ENCODE data around the gene MAP3K6.

The MAP3K6 gene

DNA sequence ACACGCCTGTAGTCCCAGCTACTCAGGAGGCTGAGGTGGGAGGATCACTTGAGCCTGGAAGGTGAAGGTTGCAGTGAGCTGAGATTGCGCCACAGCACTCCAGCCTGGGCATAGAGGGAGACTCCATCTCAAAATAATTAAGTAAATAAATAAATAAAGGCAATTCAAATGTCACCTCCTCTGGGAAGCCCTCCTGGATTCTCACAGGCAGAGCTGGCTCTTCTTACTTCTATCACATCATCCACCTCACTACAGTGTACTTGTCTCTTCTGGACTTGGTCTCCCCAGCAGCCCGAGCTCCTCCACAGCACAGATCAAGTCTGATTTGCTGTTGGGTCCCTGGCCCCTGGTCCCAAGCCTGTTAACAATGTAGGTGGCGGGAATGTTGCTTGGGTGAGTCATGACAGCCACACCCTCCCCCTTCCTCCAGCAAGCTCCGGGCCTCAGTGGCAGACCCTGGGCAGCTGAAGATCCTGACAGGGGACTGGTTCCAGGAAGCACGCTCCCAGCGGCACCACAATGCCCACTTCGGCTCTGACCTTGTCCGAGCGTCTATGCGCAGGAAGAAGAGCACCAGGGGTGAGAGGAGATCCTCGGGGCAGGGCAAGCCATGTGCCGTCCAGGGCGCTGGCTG, 19.7 kb downstream of the MAP3K6 start:
- DNase-seq, result no peak
- H3K4me3 ChIP-seq (ENCODE audit: low read depth, low read length), result no peak overlapping the region
- H3K9me3 ChIP-seq (ENCODE audit: severe bottlenecking), result no peaks in the 10 kb centered on the region
- TF ChIP-seq, protein P1, sequence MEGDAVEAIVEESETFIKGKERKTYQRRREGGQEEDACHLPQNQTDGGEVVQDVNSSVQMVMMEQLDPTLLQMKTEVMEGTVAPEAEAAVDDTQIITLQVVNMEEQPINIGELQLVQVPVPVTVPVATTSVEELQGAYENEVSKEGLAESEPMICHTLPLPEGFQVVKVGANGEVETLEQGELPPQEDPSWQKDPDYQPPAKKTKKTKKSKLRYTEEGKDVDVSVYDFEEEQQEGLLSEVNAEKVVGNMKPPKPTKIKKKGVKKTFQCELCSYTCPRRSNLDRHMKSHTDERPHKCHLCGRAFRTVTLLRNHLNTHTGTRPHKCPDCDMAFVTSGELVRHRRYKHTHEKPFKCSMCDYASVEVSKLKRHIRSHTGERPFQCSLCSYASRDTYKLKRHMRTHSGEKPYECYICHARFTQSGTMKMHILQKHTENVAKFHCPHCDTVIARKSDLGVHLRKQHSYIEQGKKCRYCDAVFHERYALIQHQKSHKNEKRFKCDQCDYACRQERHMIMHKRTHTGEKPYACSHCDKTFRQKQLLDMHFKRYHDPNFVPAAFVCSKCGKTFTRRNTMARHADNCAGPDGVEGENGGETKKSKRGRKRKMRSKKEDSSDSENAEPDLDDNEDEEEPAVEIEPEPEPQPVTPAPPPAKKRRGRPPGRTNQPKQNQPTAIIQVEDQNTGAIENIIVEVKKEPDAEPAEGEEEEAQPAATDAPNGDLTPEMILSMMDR (IDR thresholded peaks at IDR 0.05; ENCODE audit: low read depth, low read length), result no peak
- no peak overlapping the region for H3K27ac ChIP-seq
- no peaks in the 10 kb centered on the region for H3K27me3 ChIP-seq (ENCODE audit: insufficient read depth, low read depth, severe bottlenecking)
- peaks cover 7% of the 10 kb centered on the region for H3K36me3 ChIP-seq

DNA sequence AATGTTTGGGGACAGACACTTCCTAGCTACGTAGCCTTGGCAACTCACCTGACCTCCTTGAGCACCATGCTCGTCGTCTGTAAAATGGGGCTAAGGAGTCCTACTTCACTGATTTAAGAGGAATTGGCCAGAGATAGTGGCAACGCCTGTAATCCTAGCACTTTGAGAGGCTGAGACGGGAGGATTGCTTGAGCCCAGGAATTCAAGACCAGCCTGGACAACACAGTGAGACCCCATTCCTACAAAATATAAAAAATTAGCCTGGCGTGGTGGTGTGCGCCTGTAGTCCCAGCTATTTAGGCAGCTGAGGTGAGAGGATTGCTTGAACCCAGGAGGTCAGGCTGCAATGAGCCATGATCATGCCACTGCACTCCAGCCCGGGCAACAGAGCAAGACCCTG, 20.4 kb downstream of the MAP3K6 start:
- DNase-seq, result no peak
- TF ChIP-seq, protein P1 (IDR thresholded peaks at IDR 0.05; ENCODE audit: low read depth, low read length), result no peak
- H3K9me3 ChIP-seq (ENCODE audit: severe bottlenecking), result no peaks in the 10 kb centered on the region
- H3K36me3 ChIP-seq, result peaks cover 5% of the 10 kb centered on the region
- H3K4me3 ChIP-seq (ENCODE audit: low read depth, low read length), result no peak overlapping the region
- no peak overlapping the region for H3K27ac ChIP-seq
- no peaks in the 10 kb centered on the region for H3K27me3 ChIP-seq (ENCODE audit: insufficient read depth, low read depth, severe bottlenecking)

DNA sequence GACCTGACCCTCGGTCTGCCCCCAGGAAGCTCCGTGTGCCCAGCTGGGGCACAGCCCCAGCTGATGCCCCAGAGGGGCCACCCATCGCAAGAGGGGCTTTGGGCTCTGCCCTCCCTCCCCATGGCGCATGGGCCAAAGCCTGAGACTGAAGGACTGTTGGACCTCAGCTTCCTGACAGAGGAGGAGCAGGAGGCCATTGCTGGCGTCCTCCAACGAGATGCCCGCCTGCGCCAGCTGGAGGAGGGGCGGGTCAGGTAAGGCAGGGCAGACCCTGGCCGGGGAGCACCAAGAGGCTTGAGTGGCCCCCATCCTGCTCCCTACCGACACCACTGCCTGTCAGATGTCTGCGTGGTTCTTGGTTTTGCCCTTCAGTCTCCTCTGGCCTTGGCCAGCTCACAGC, 21.5 kb downstream of the MAP3K6 start:
- DNase-seq, result no peak
- Histone ChIP-seq H3K36me3 (peaks cover 4% of the 10 kb centered on the region), H3K27ac (no peak overlapping the region), H3K9me3 (ENCODE audit: severe bottlenecking) (no peaks in the 10 kb centered on the region), H3K27me3 (ENCODE audit: insufficient read depth, low read depth, severe bottlenecking) (no peaks in the 10 kb centered on the region), H3K4me3 (ENCODE audit: low read depth, low read length) (no peak overlapping the region)
- TF ChIP-seq, protein P1 (IDR thresholded peaks at IDR 0.05; ENCODE audit: low read depth, low read length), result no peak

DNA sequence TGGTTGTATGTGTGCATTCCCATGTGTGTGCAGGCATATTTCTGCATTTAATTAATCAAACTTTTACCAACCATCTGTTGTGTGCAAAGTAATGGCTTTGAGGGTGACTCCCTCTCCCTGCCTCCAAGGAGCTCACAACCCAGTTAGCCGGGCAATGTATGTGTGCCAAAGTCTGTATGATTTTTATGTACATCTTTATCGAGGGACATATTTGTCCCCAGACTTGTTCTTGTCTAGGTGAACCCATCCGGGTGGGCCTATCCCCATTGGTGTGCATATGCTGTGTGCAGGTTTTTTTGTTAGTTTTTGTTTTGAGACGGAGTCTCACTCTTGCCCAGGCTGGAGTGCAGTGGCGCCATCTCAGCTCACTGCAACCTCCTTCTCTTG, 23.1 kb downstream of the MAP3K6 start:
- Histone ChIP-seq H3K36me3 (peaks cover 4% of the 10 kb centered on the region), H3K27me3 (ENCODE audit: insufficient read depth, low read depth, severe bottlenecking) (no peaks in the 10 kb centered on the region), H3K4me3 (ENCODE audit: low read depth, low read length) (no peak overlapping the region), H3K9me3 (ENCODE audit: severe bottlenecking) (no peaks in the 10 kb centered on the region), H3K27ac (peak overlapping the region; percentile 88)
- TF ChIP-seq, protein P1 (IDR thresholded peaks at IDR 0.05; ENCODE audit: low read depth, low read length), result no peak
- DNase-seq, result no peak

DNA sequence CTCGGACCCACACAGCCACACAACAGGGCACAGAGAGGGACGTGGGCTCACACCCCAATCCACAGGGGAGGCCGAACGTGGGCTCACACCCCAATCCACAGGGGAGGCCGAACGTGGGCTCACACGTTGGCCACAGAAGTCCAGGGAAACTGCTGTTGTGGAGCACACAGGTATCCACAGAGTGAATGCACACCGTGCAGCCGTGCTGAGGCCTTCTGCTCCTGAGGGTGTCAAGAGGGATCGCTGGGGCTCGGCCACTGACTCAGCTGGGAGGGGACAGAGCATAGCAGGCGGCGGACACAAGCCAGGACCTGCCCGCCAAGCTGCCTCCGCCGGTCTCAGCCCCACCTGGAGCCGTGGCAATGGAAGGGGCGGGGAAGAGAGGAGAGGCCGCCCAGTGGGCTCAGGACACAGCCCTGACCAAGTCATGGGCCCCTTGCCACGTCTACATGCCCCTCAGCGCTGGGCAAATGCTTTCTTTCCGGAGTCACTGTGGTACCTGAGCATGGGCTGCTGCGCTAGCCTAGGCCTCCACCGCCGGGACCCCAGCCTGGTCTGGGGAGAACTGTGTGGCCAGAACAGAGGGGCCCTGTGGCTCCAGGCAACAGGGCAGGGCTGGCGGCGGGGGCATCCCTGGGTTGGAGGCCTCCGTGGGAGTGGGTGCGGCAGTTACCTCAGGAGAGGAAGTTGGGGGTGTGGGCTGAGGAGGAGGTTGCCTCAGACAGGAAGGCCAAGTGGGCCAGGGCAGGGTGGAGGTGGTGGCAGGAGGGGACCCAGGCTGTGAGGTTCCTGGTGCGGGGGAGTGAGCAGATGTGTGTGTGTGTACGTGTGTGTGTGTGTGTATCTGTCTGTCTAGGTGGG, 23.8 kb downstream of the MAP3K6 start:
- no peaks in the 10 kb centered on the region for H3K27me3 ChIP-seq (ENCODE audit: insufficient read depth, low read depth, severe bottlenecking)
- DNase-seq, result peak; percentile 90
- no peaks in the 10 kb centered on the region for H3K9me3 ChIP-seq (ENCODE audit: severe bottlenecking)
- H3K36me3 ChIP-seq, result peaks cover 4% of the 10 kb centered on the region
- H3K27ac ChIP-seq, result peak overlapping the region; percentile 88
- H3K4me3 ChIP-seq (ENCODE audit: low read depth, low read length), result peak overlapping the region; percentile 46
- TF ChIP-seq, protein P1 (IDR thresholded peaks at IDR 0.05; ENCODE audit: low read depth, low read length), result no peak
